Activated T-cell treated with anti-CD3 and anti-CD28 coated beads, Interleukin-2, amount 50 U/mL, for 1 hour (primary cell): ENCODE measurements around the gene HSPB7.
"Not testable (repeated sequence)": the region's sequence is repeated elsewhere in the genome, so short reads cannot be mapped to it uniquely, and the experiment has no call there.

Experiments used
- DNase-seq: peaks from one replicate; pipeline ENCODE4 v3.0.0-alpha.2; 2020

HSPB7 gene

GRCh38 chr1:16048573-16049189 is 30.8 kb upstream of the HSPB7 start:
- peak; percentile 56 for DNase-seq

GRCh38 chr1:16047791-16048475 is 30.1 kb upstream of the HSPB7 start:
- DNase-seq: no peak

- no peak for DNase-seq
Observed at GRCh38 chr1:16046842-16047241, 29.0 kb upstream of the HSPB7 start.

GRCh38 chr1:16043950-16044349 is 26.1 kb upstream of the HSPB7 start:
- no peak for DNase-seq

GRCh38 chr1:16043521-16043920 is 25.7 kb upstream of the HSPB7 start, which contains the start of gene CLCNKB:
CLCNKB (plus strand) TSS chr1:16043782; CDS start chr1:16044493, 711 bp downstream.
- no peak for DNase-seq

GRCh38 chr1:16042654-16043053 is 24.8 kb upstream of the HSPB7 start:
- DNase-seq: not testable (repeated sequence)

GRCh38 chr1:16042096-16042495 is 24.3 kb upstream of the HSPB7 start:
- no peak for DNase-seq

GRCh38 chr1:16041200-16041599 is 23.4 kb upstream of the HSPB7 start:
- DNase-seq: no peak

- DNase-seq: not testable (repeated sequence)
Observed at GRCh38 chr1:16039871-16040270, 22.0 kb upstream of the HSPB7 start.

GRCh38 chr1:16038620-16038912 is 20.7 kb upstream of the HSPB7 start:
- DNase-seq: no peak

- not testable (repeated sequence) for DNase-seq
Observed at GRCh38 chr1:16036461-16036860, 18.6 kb upstream of the HSPB7 start.

GRCh38 chr1:16033103-16033632 is 15.3 kb upstream of the HSPB7 start:
- DNase-seq: not testable (repeated sequence)

- peak; percentile 47 for DNase-seq
Observed at GRCh38 chr1:16032388-16033102, 14.7 kb upstream of the HSPB7 start.

- no peak for DNase-seq
Observed at GRCh38 chr1:16031551-16031950, 13.7 kb upstream of the HSPB7 start.

- DNase-seq: no peak
Observed at GRCh38 chr1:16029288-16029687, 11.4 kb upstream of the HSPB7 start.

GRCh38 chr1:16029003-16029268 is 11.1 kb upstream of the HSPB7 start:
- DNase-seq: not testable (repeated sequence)

- no peak for DNase-seq
Observed at GRCh38 chr1:16028237-16029002, 10.6 kb upstream of the HSPB7 start.

GRCh38 chr1:16026723-16027484 is 9.1 kb upstream of the HSPB7 start:
- DNase-seq: peak; percentile 62

GRCh38 chr1:16026302-16026701 is 8.5 kb upstream of the HSPB7 start:
- DNase-seq: not testable (repeated sequence)

GRCh38 chr1:16023050-16023653 is 5.3 kb upstream of the HSPB7 start:
- DNase-seq: no peak

- no peak for DNase-seq
Observed at GRCh38 chr1:16022393-16022792, 4.5 kb upstream of the HSPB7 start.

GRCh38 chr1:16021681-16022080 is 3.8 kb upstream of the HSPB7 start, which contains the start of gene CLCNKA:
CLCNKA (plus strand) TSS chr1:16022036; CDS start chr1:16022620, 584 bp downstream.
- DNase-seq: no peak
